Ascending aorta (tissue), 2 donors: ENCODE data around the gene EVI5L. TPM values are rescaled to one million over a fixed set of nuclear protein-coding genes. Genes with fewer than 3 reads are reported as not detected.

Experiments
- DNase-seq, 2 donors: peaks; one replicate each; pipeline ENCODE4 v3.0.0-alpha.2; 2019; ENCODE audit warnings: low spot score in 2 of 2
- H3K27ac ChIP-seq, 2 donors: fragments of 200-600 bp; sonication (generic); one replicate each; pipeline ENCODE4 v1.5.1; 2016 to 2017; ENCODE audit warnings: mild to moderate bottlenecking in 1 of 2
- H3K27me3 ChIP-seq: fragments of 200-600 bp; sonication (generic); one replicate; pipeline ENCODE4 v1.5.1; 2017
- H3K36me3 ChIP-seq, 2 donors: fragments of 200-600 bp; sonication (generic); one replicate each; pipeline ENCODE4 v1.5.1; 2016
- H3K4me1 ChIP-seq, 2 donors: fragments of 200-600 bp; sonication (generic); one replicate each; pipeline ENCODE4 v1.5.1; 2016 to 2017; ENCODE audit warnings: mild to moderate bottlenecking in 1 of 2
- H3K4me3 ChIP-seq, 2 donors: fragments of 200-600 bp; sonication (generic); one replicate each; pipeline ENCODE4 v1.5.1; 2016 to 2017; ENCODE audit warnings: mild to moderate bottlenecking in 1 of 2
- H3K9me3 ChIP-seq, 2 donors: fragments of 200-600 bp; sonication (generic); one replicate each; pipeline ENCODE4 v1.5.1; 2016
- intact Hi-C: fragments of 100-400 bp; cut with DNase I; formaldehyde crosslinking; loops from one replicate; pipeline ENCODE4 v1.15.1; 2023
- total RNA-seq: library from RNA; depleted of rRNA; stranded (reverse); fragments of >200 nt; gene quantifications from one replicate; pipeline ENCODE4 v1.1.0, GENCODE V29; 2016
- TF ChIP-seq, protein P1 (sequence below), 3 experiments: fragments of 200-600 bp in 2 of 3; fragments of 450-650 bp in 1 of 3; sonication (generic) in 2 of 3; IDR thresholded peaks; one replicate each; pipeline ENCODE4 v1.5.1; 2016 to 2019; ENCODE audit warnings: antibody characterized with exemption in 3 of 3, mild to moderate bottlenecking in 1 of 3, moderate library complexity in 1 of 3

The EVI5L gene
- total RNA-seq = 27.7 TPM

DNA sequence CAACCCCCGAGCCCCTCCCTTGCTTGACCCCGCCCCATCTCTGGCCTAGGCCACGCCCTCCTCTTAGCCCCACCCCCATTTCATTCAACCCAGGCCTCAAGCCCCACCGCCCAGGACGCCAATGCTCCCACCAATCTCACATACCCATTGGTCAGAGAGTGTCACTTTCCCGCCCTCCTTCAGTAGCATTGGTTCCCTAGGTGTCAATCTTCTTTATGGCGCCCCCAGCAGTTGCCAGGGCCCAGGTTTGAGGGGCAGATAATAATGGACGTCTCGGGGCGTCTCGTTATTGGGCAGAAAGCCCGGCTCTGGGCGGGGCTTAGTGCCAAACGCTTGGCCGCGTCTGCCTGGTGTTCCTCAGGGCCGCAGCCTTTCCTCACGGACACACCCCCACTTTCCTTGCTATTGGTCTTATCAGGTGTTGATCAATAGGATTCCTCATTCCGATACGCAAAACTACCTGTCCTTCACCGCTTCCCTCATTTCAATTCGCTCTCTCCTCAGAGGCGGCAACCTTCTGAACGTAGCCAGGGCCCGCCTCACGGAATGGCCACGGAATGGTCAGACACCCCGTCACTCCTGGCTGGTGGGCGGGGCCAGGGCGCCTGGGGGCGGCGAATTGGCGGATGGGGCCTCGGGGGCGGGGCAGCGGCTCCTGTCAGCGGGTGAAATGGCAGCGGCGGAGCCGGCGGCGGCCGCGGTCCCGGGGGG, at the start of gene EVI5L:
Gene EVI5L, plus strand, starts transcription at position 658 of the 711 bp plus-strand sequence. CDS start 16,325 bp downstream, outside the sequence.
- DNase-seq = peak; percentile 99
- intact Hi-C loops = loop anchor here (1.0 to 10.0 kb wide), 4 partner anchors 74 to 1085 kb away; partner anchors contain the start of genes ELAVL1 and MAP2K7
- Histone ChIP-seq H3K9me3 (no peaks in the 10 kb centered on the region), H3K27me3 (no peaks in the 10 kb centered on the region), H3K36me3 (no peaks in the 10 kb centered on the region), H3K27ac (no peak within 1 kb of the TSS), H3K4me1 (peaks cover 3 to 9% of the 10 kb centered on the region in 2 donors), H3K4me3 (peak within 1 kb of the TSS; percentile 69 to 98)
- TF ChIP-seq, protein P1, sequence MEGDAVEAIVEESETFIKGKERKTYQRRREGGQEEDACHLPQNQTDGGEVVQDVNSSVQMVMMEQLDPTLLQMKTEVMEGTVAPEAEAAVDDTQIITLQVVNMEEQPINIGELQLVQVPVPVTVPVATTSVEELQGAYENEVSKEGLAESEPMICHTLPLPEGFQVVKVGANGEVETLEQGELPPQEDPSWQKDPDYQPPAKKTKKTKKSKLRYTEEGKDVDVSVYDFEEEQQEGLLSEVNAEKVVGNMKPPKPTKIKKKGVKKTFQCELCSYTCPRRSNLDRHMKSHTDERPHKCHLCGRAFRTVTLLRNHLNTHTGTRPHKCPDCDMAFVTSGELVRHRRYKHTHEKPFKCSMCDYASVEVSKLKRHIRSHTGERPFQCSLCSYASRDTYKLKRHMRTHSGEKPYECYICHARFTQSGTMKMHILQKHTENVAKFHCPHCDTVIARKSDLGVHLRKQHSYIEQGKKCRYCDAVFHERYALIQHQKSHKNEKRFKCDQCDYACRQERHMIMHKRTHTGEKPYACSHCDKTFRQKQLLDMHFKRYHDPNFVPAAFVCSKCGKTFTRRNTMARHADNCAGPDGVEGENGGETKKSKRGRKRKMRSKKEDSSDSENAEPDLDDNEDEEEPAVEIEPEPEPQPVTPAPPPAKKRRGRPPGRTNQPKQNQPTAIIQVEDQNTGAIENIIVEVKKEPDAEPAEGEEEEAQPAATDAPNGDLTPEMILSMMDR (IDR thresholded peaks at IDR 0.05) = no peak

DNA sequence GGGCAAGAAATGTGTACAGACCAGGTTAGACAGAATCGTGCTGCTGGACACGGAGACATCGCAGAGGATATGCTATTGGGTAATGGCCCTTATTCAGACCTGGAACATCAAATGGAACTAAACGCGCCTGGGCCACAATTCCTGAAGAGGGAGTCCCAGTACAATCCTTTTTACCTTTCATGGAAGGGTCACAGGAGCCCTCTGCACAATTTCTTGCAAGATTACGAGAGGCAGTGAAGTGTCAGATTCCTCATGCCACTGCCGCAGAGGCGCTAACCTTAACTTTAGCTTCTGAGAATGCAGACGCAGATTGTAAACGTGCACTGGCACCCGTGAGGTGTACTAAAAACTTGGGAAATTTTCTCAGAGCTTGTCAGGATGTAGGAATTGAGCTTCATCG, 48.9 kb upstream of the EVI5L start:
- H3K4me3 ChIP-seq = no peak overlapping the region
- TF ChIP-seq, protein P1 (IDR thresholded peaks at IDR 0.05) = no peak
- H3K9me3 ChIP-seq = no peaks in the 10 kb centered on the region
- H3K27me3 ChIP-seq = no peaks in the 10 kb centered on the region
- no peak overlapping the region for H3K27ac ChIP-seq
- intact Hi-C loops = no loop called here
- no peaks in the 10 kb centered on the region for H3K4me1 ChIP-seq
- no peaks in the 10 kb centered on the region for H3K36me3 ChIP-seq
- DNase-seq = no peak

DNA sequence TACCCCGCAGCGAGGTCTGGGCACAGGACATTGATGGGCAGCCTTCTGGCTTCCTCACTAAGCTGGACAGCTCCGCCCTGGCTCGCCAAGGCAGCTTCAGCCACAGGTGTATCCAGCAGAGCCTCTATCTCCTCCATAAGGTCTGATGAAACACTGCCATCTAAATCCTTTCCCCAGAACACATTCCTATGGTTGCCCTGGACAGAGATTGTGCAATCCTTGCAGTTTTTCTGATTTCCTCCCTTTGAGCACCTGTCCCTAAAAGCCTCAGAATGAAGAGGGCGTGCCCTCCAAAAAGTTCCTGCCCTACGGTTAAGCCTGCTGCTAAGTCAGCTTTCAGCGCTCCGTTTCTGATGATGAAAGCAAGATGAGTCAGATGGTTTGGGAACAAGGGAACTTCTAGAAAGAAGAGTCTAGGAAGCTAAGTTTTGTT, 46.0 kb upstream of the EVI5L start:
- DNase-seq = no peak
- Histone ChIP-seq H3K36me3 (no peaks in the 10 kb centered on the region), H3K4me3 (no peak overlapping the region), H3K4me1 (no peaks in the 10 kb centered on the region), H3K27me3 (peaks cover 2% of the 10 kb centered on the region), H3K27ac (no peak overlapping the region), H3K9me3 (no peaks in the 10 kb centered on the region)
- intact Hi-C loops = no loop called here
- TF ChIP-seq, protein P1 (IDR thresholded peaks at IDR 0.05) = no peak

DNA sequence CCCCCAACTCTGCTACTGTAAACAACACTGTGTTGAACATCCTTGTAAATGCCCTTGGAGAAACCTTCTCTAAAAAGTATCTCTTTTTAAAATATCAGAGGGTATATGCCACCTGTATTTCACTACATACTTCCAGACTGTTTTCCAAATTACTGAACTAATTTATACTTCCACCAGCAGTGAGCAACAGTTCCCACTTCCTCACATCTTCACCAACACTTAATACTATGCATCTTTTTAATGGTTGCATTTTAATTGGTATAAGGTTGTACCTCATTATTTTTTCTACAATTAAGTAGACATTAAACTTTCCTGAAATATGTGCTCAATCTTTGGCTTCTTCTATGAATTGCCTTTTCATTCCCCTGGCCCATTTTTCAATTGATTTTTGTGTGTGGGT, 45.2 kb upstream of the EVI5L start:
- intact Hi-C loops = no loop called here
- Histone ChIP-seq H3K4me3 (no peak overlapping the region), H3K36me3 (no peaks in the 10 kb centered on the region), H3K9me3 (no peaks in the 10 kb centered on the region), H3K27me3 (peaks cover 10% of the 10 kb centered on the region), H3K27ac (no peak overlapping the region), H3K4me1 (no peaks in the 10 kb centered on the region)
- DNase-seq = no peak
- TF ChIP-seq, protein P1 (IDR thresholded peaks at IDR 0.05) = no peak

DNA sequence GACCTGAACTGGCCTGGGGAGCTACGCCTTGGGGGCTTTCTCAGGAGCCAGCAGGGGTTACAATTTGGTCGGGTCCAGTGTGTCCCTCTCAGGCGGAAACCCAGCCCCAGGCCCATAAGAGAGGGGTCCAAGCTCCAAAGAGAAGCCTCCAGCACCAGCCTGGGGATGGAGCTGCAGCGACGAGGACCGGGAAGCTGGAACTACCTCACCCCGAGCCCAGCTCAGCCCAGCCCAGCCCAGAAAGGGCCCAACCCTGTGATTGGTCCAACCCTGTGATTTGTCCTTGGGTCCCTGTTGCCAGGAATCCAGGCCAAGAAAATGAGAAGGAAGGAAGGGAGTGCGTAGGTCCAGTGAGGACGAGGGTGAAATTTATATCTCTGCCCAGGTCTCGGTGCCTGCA, 42.9 kb upstream of the EVI5L start:
- intact Hi-C loops = no loop called here
- Histone ChIP-seq H3K9me3 (no peaks in the 10 kb centered on the region), H3K36me3 (no peaks in the 10 kb centered on the region), H3K27me3 (peaks cover 10% of the 10 kb centered on the region), H3K27ac (no peak overlapping the region), H3K4me3 (peak overlapping the region in 1 of 2 donors; percentile 26), H3K4me1 (no peaks in the 10 kb centered on the region)
- DNase-seq = no peak
- TF ChIP-seq, protein P1 (IDR thresholded peaks at IDR 0.05) = no peak
